GM12891 (cell line): ENCODE measurements around the gene TM4SF1.

Experiments
- DNase-seq: peaks from one replicate; pipeline ENCODE4 v3.0.0; 2011; ENCODE audit warnings: low spot score; ENCODE audit not compliant: insufficient read length
- FAIRE-seq: peaks from 2 replicates; lab custom pipeline; 2011; peaks lifted over from hg19 to GRCh38; lab: Jason Lieb, UNC
- PAX5 ChIP-seq: IDR thresholded peaks from 2 replicates; pipeline ENCODE4 v1.6.1; 2011; ENCODE audit warnings: low read length, moderate library complexity, mild to moderate bottlenecking; ENCODE audit not compliant: insufficient read depth, severe bottlenecking
- POLR2A ChIP-seq: IDR thresholded peaks from 2 replicates; pipeline ENCODE4 v1.6.1; 2011; ENCODE audit warnings: low read depth, low read length, control low read depth
- POLR2AphosphoS5 ChIP-seq: IDR thresholded peaks from 2 replicates; pipeline ENCODE4 v1.6.1; 2011; ENCODE audit warnings: low read depth, low read length, control low read depth
- POU2F2 ChIP-seq: IDR thresholded peaks from 2 replicates; pipeline ENCODE4 v1.6.1; 2011; ENCODE audit warnings: low read depth, mild to moderate bottlenecking, control low read depth, low read length, moderate library complexity
- SPI1 ChIP-seq: IDR thresholded peaks from 2 replicates; pipeline ENCODE4 v1.6.1; 2011; ENCODE audit warnings: low read depth, low read length, control low read depth
- TAF1 ChIP-seq: IDR thresholded peaks from 2 replicates; pipeline ENCODE4 v1.6.1; 2011; ENCODE audit warnings: low read depth, low read length, control low read depth

Gene TM4SF1

DNA sequence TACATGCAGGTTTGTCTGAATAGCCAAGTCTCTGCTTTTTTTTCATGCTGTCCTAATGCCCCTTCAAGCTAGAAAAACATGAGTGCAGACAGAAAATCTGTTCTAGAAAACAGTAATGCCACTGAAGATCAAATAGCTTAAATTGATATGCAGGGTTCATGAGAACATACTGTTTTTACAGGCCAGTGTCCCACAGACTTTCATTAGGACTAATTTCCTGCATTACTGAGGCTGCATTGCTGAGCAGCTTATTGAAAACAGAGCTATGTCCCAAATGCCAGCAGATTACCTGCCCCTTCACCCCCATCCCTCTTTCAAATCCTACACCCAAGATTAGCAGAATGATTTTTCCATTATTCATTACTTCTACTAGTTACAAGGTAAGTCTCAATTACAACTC, 44.7 kb downstream of the TM4SF1 start:
- FAIRE-seq: no peak
- no peak for TF ChIP-seq TAF1
- no peak for TF ChIP-seq POU2F2
- TF ChIP-seq POLR2AphosphoS5: no peak
- TF ChIP-seq PAX5: no peak
- TF ChIP-seq SPI1: no peak
- no peak for TF ChIP-seq POLR2A

DNA sequence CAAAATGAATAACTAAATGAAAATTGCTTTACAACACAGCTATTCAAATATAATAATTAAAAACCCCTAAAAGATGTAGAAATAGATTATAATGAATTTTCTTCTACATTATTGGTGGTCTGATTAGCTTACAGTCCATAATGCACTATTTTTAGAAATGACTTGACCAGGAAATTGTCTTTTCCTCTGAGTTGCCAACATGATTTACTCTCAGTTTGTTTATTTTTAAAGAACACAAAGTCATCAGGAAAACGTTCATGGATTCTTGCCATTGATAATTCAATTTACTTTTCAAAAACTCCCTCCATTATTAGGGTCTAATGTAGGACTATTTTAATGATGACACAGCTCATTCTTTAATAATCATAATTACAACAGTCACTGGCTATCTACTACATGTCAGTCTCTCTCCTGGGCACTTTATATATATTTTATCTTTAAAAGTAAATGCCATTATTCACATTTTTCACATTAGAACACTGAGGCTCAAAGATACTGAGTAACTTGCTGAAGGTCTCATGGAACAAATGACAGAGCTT, 45.2 kb downstream of the TM4SF1 start:
- no peak for TF ChIP-seq TAF1
- no peak for TF ChIP-seq POLR2A
- TF ChIP-seq POU2F2: no peak
- no peak for TF ChIP-seq PAX5
- no peak for TF ChIP-seq POLR2AphosphoS5
- no peak for TF ChIP-seq SPI1
- FAIRE-seq (no peak), DNase-seq (no peak)

More for the DNA sequence above, 44.7 kb downstream of the TM4SF1 start:
- no peak for DNase-seq

- no peak for TF ChIP-seq POU2F2
- TF ChIP-seq SPI1: no peak
- no peak for FAIRE-seq
- no peak for DNase-seq
Measured at GRCh38 chr3:149331396-149331795, 46.1 kb downstream of the TM4SF1 start.

GRCh38 chr3:149330609-149331331, 46.7 kb downstream of the TM4SF1 start:
- DNase-seq: no peak
- TF ChIP-seq PAX5 (no peak), POLR2A (no peak), POLR2AphosphoS5 (no peak), TAF1 (no peak), POU2F2 (no peak), SPI1 (no peak)
- no peak for FAIRE-seq

GRCh38 chr3:149327156-149327555, 50.3 kb downstream of the TM4SF1 start:
- no peak for DNase-seq
- TF ChIP-seq POLR2AphosphoS5: no peak
- no peak for TF ChIP-seq POU2F2
- TF ChIP-seq PAX5: no peak
- no peak for TF ChIP-seq POLR2A
- no peak for TF ChIP-seq TAF1
- TF ChIP-seq SPI1: no peak
- no peak for FAIRE-seq

- TF ChIP-seq POLR2AphosphoS5 (no peak), POLR2A (no peak), TAF1 (no peak), SPI1 (no peak), PAX5 (no peak), POU2F2 (no peak)
- FAIRE-seq: no peak
- no peak for DNase-seq
Measured at GRCh38 chr3:149325581-149325980, 51.9 kb downstream of the TM4SF1 start.

- TF ChIP-seq PAX5 (no peak), POLR2AphosphoS5 (no peak), POLR2A (no peak), TAF1 (no peak), POU2F2 (no peak), SPI1 (no peak)
- FAIRE-seq: no peak
- no peak for DNase-seq
Measured at GRCh38 chr3:149324332-149324731, 53.1 kb downstream of the TM4SF1 start.

DNA sequence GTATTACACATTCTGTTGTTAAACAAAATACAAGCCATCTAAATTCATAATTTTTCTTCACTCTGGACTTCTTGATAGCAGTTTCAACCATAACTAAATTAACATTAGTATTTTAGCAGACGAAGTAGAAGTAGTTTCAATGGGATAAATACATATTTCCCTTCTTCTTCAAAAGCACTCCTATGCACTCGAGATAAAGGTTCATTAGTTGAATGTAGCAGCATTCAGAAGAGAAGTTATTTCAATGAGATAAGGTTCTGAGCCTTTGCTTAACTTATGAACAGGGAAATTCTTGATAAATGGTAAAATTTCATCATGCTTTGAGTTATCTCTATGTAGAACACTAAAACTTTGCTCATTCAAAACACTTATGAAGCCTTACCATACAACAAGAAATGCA, 55.8 kb downstream of the TM4SF1 start:
- TF ChIP-seq POLR2A: no peak
- no peak for TF ChIP-seq POLR2AphosphoS5
- TF ChIP-seq SPI1: no peak
- no peak for TF ChIP-seq TAF1
- TF ChIP-seq PAX5: no peak
- TF ChIP-seq POU2F2: no peak
- DNase-seq (no peak), FAIRE-seq (no peak)

DNA sequence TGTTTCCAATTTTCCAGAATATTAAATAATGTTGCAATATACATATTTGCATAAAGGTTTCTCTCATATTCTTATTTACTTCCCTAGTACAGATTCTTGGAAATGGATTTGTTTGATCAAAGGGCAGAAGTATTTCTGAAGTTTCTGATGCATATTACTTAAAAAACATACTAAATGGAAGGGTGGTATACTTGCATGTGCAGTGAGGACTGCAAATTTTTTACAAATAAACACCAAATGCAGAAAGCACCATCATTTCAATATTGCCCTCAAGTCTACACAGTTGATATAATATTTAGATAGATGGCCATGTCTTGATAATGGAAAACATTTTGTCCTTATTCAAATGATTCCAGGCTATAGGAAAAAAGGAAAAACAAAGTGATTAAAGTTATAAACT, 56.3 kb downstream of the TM4SF1 start:
- no peak for TF ChIP-seq TAF1
- TF ChIP-seq SPI1: no peak
- TF ChIP-seq PAX5: no peak
- no peak for TF ChIP-seq POLR2A
- no peak for TF ChIP-seq POLR2AphosphoS5
- no peak for TF ChIP-seq POU2F2
- FAIRE-seq: no peak
- DNase-seq: no peak

- FAIRE-seq: no peak
- no peak for DNase-seq
- TF ChIP-seq POLR2AphosphoS5 (no peak), PAX5 (no peak), POU2F2 (no peak), SPI1 (no peak), TAF1 (no peak), POLR2A (no peak)
Measured at GRCh38 chr3:149319750-149320149, 57.7 kb downstream of the TM4SF1 start.
